Subcutaneous adipose tissue (tissue), 4 donors: ENCODE measurements around the gene ABAT. TPM values are rescaled to one million over a fixed set of nuclear protein-coding genes. Genes with fewer than 3 reads are reported as not detected.

ENCODE experiments used
- total RNA-seq, 4 donors: library from RNA; depleted of rRNA; stranded (reverse); fragments of >200 nt; gene quantifications; one replicate each; pipeline ENCODE4 v1.1.0, GENCODE V29; 2016
- TF ChIP-seq, protein P1 (sequence below): fragments of 450-650 bp; IDR thresholded peaks from one replicate; pipeline ENCODE4 v1.5.1; 2016; ENCODE audit warnings: low read depth, mild to moderate bottlenecking, control low read depth, antibody characterized with exemption, moderate library complexity

ABAT gene
- total RNA-seq, 4 donors from 2014 or later, result 4.9 to 9.8 (median 7.0) TPM

DNA sequence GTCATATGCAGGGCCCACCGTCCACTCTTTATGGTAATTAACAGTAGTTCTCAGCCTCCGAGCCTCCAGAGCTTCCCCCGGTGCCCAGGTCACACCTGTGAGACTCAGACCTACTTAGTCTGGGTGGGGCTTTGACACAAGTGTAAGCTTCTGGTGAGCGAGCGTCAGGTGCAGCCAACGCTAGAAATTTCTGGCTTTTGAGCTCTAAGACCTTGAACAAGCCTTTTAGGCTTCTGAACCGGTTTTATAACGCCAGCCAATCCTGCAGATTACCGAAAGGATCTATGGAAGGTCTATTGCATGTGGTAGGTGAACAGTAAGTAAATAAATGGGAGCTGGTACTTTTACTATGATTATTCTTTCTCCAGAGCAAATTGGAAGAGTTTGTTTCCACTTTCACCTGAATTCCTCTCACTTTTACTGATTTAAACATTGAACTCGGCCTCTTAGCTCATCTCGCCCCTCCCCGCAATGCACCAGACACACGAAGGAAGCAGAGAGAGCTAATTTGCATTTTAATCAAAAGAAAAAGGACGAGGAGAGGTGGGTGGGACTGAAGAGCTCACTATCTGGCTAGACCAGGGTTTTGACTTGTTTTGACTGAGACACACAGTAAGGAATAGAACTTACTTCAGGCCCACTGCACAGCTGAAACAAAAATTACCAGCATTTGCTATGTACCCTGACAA, 47.1 kb downstream of the ABAT start:
- TF ChIP-seq, protein P1, sequence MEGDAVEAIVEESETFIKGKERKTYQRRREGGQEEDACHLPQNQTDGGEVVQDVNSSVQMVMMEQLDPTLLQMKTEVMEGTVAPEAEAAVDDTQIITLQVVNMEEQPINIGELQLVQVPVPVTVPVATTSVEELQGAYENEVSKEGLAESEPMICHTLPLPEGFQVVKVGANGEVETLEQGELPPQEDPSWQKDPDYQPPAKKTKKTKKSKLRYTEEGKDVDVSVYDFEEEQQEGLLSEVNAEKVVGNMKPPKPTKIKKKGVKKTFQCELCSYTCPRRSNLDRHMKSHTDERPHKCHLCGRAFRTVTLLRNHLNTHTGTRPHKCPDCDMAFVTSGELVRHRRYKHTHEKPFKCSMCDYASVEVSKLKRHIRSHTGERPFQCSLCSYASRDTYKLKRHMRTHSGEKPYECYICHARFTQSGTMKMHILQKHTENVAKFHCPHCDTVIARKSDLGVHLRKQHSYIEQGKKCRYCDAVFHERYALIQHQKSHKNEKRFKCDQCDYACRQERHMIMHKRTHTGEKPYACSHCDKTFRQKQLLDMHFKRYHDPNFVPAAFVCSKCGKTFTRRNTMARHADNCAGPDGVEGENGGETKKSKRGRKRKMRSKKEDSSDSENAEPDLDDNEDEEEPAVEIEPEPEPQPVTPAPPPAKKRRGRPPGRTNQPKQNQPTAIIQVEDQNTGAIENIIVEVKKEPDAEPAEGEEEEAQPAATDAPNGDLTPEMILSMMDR, result no peak

DNA sequence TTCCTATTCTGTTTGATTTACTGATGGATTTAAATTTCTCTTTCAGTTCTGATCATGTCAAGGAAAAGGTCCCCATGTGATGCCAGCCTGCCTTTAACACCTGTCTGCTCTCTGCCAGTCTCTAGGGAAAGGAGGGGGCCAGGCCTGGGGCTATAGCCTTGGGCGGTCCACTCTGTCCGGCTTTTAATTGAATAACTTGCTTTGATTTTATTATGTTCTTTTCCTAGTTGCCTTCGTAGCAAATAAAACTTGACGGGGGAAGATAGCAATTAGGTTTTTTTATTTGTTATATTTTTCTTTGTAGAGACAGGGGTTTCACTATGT, 47.6 kb downstream of the ABAT start:
- TF ChIP-seq, protein P1, result no peak

DNA sequence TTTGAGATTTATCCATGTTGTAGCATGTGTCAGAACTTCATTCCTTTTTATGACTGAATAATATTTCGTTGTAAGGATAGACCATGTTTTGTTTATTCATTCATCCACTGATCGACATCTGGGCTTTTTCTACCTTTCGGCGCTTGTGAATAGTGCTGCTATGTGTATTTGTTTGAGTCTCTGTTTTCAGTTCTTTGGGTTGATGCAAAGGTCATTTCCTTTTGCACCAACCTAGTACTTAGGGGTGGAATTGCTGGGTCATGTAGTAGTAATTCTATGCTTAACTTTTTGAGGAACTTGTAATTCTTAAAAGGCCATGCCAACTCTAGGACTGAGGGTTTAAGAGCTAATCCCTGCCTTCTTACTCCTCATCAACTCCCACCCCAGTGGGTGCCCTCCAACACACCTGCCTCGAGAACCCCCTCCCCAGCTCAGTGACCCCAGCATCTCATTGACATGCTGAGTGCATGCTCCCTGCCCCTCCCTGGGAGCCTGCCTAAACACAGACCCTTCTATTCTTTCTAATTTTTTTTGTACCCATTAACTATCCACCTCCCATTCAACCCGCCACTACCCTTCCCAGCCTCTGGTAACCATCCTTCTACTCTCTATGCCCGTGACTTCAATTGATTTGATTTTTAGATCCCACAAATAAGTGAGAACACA, 51.2 kb downstream of the ABAT start:
- TF ChIP-seq, protein P1, result no peak

DNA sequence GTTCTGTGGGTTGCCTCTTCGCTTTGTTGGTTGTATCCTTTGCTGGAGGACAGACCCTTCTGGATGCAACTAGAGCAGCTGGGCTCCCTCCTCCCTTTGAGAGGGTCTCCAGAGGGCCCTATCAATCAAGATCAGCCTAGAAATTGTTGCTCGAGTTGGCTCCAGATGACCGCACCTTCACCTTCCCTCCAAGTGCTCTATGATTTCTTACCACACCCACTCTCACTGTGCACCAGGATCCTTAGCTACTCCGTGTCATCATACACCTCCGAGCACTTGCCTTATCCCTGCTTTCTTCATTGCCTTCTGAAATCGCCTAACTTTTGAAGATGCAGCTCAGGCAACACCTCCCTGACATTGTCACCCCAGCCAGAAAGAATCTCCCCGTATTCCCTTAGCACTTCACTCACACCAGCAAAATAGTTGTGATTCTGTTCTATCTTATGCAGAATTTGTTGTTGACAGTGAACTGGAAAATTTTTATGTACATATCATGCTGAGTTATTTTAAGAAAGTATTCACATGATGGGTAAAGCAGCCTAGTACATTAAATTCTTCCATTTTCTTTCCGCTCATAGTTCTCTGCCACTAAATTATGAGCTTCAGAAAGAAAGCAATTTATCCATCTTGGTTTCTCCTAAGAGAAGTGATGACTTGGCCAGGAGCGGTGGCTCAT, 52.9 kb downstream of the ABAT start:
- TF ChIP-seq, protein P1, result no peak

DNA sequence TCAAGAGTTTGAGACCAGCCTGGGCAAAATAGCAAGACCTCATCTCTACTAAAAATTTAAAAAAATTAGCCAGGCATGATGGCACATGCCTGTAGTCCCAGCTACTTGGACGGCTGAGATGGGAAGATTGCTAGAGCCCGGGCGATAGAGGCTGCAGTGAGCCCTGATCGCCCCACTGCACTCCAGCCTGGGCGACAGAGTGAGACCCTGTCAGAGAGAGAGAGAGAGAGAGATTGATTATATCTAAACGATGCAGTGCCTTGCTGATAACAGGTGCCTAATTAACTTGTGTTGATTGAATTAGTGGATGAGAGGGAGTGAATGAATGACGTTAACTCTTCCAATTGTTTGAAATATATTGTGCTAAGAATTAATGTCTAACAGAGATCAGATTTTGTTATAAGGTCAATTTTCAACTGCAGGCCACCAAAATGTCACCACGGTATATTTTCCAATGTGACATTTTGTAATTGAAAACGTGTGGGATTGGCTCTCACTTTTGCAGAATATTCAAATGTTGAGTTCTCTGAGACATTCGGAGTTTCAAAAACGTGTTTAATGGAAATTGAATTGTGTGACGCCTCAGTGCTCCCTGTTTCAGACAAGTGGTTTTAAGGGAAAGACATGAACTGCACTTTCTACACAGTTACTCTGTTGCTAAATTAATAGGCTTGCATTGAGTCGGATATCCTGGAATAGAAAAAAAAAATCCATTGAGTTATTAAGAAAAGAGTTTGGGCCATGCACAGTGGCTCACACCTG, 53.6 kb downstream of the ABAT start:
- TF ChIP-seq, protein P1, result no peak

DNA sequence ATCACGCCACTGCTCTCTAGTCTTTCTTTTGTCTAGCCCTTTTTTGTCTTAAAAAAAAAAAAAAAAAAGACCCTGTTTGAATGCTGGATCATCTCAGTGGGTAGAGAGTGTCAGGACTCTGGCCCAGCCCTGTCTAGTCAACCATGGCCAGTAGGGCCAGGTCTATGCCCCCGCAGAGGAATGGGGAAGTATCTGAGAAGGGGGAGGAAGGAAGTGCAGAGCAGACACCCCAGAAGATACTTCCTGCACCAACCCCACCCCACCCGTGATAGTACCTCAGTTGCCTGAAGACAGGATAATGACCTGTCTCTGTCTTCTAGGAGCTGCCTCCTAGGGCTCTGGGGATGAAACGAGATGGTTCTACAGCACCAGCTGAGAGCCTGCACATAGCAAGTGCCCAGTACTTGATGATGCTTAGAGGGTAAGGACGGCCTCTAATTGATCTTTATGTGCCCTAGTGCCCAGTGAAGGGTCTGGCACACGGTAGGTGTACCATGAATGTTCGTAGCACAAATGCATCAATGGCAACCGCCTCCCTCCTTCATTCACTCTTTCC, 55.4 kb downstream of the ABAT start:
- TF ChIP-seq, protein P1, result no peak
